HCT116 (cell line): Measurements from ENCODE around the gene YY1. TPM values are rescaled to one million over a fixed set of nuclear protein-coding genes. Genes with fewer than 3 reads are reported as not detected.

Experiments used
- ATAC-seq: fragments of 200-7000 bp; cut with Tn5 transposase; 2 replicates; pipeline ENCODE4 v1.9.1; 2020; ENCODE audit warnings: mild to moderate bottlenecking, moderate library complexity
- BruUV-seq: library from RNA; stranded (reverse); fragments of 400-500 nt; replicated peaks from 2 replicates; lab custom pipeline; 2021; lab: Mats Ljungman, UMichigan
- CTCF ChIA-PET: fragments of 300-600 bp; sonication (Branson Sonifier 250); formaldehyde crosslinking; loops from one replicate; lab custom pipeline; 2021; ENCODE audit warnings: antibody characterized with exemption; lab: Charles Lee
- POLR2A ChIA-PET: fragments of 300-600, 350-600 bp; sonication (Branson Sonifier 250); formaldehyde crosslinking; loops from one replicate; lab custom pipeline; 2021; ENCODE audit warnings: antibody characterized with exemption; lab: Charles Lee
- RAD21 ChIA-PET, 2 experiments: fragments of 300-600 bp; sonication (Branson Sonifier 250); formaldehyde crosslinking; loops; one replicate each; lab custom pipeline; 2023; ENCODE audit warnings: low total read pairs in 2 of 2; ENCODE audit not compliant: uncharacterized antibody in 2 of 2, unreplicated experiment in 2 of 2, low non-redundant PET in 1 of 2; lab: Charles Lee
- DNase-seq: peaks from one replicate; pipeline ENCODE4 v3.0.0-alpha.2; 2010; ENCODE audit warnings: low read depth, low spot score
- H2AFZ ChIP-seq: fragments of 200-600 bp; shearing (Covaris generic), sonication (generic); 2 replicates; pipeline ENCODE4 v1.6.1; 2017; ENCODE audit warnings: low read depth, mixed run types, mixed read lengths, antibody characterized with exemption, low read length; ENCODE audit not compliant: poor library complexity, severe bottlenecking
- H3K27ac ChIP-seq: 2 replicates; pipeline ENCODE4 v1.5.1; 2012; ENCODE audit warnings: low read depth, low read length
- H3K27me3 ChIP-seq: fragments of 200-600 bp; sonication (generic); 2 replicates; pipeline ENCODE4 v1.6.1; 2016; ENCODE audit warnings: mixed run types, low read length, mixed read lengths; ENCODE audit not compliant: insufficient read depth
- H3K36me3 ChIP-seq, 2 experiments: fragments of 200-500 bp in 1 of 2; fragments of 200-600 bp in 1 of 2; sonication (Bioruptor generic) in 1 of 2; sonication (generic) in 1 of 2; 2 replicates each; pipeline versions ENCODE4 v1.5.1 to v1.6.1; 2014 to 2016; ENCODE audit warnings: low read length in 2 of 2, inconsistent platforms in 1 of 2, mixed read lengths in 1 of 2, mixed run types in 1 of 2; ENCODE audit not compliant: insufficient read depth in 2 of 2, control insufficient read depth in 1 of 2
- H3K4me1 ChIP-seq, 2 experiments: fragments of 200-600 bp in 1 of 2; sonication (generic) in 1 of 2; 2 replicates each; pipeline versions ENCODE4 v1.5.1 to v1.6.1; 2012 to 2017; ENCODE audit warnings: low read length in 2 of 2, inconsistent platforms in 1 of 2, mild to moderate bottlenecking in 1 of 2, mixed read lengths in 1 of 2, mixed run types in 1 of 2, moderate library complexity in 1 of 2; ENCODE audit not compliant: insufficient read depth in 2 of 2, control insufficient read depth in 1 of 2
- H3K4me2 ChIP-seq: fragments of 200-600 bp; sonication (generic); 2 replicates; pipeline ENCODE4 v1.6.1; 2017; ENCODE audit warnings: mixed run types, low read length, mixed read lengths
- H3K4me3 ChIP-seq, 2 experiments: fragments of 200-600 bp in 1 of 2; sonication (generic) in 1 of 2; replicated peaks in 1 of 2; 2 replicates each; pipeline ENCODE4 v1.5.1; 2011 to 2016; ENCODE audit warnings: low read length in 2 of 2, control low read depth in 1 of 2, low read depth in 1 of 2, mild to moderate bottlenecking in 1 of 2, mixed read lengths in 1 of 2, mixed run types in 1 of 2
- H3K79me2 ChIP-seq: fragments of 200-600 bp; sonication (generic); 2 replicates; pipeline ENCODE4 v1.6.1; 2017; ENCODE audit warnings: mild to moderate bottlenecking, mixed run types, low read length, moderate library complexity, mixed read lengths; ENCODE audit not compliant: insufficient read depth
- H3K9ac ChIP-seq: fragments of 200-600 bp; sonication (generic); 2 replicates; pipeline ENCODE4 v1.6.1; 2016; ENCODE audit warnings: low read length, mixed read lengths
- H3K9me2 ChIP-seq: fragments of 200-600 bp; sonication (generic), shearing (Covaris generic); 2 replicates; pipeline ENCODE4 v1.6.1; 2017; ENCODE audit warnings: mixed run types, mild to moderate bottlenecking, moderate library complexity; ENCODE audit not compliant: insufficient read depth
- H3K9me3 ChIP-seq, 2 experiments: fragments of 200-500 bp in 1 of 2; fragments of 200-600 bp in 1 of 2; sonication (Bioruptor generic) in 1 of 2; sonication (generic) in 1 of 2; 2 replicates each; pipeline ENCODE4 v1.6.1; 2014 to 2017; ENCODE audit warnings: low read length in 2 of 2, mixed read lengths in 2 of 2, inconsistent platforms in 1 of 2, low read depth in 1 of 2, mild to moderate bottlenecking in 1 of 2, mixed run types in 1 of 2, moderate library complexity in 1 of 2; ENCODE audit not compliant: control insufficient read depth in 1 of 2, insufficient read depth in 1 of 2
- H4K20me1 ChIP-seq: fragments of 200-600 bp; sonication (generic), shearing (Covaris generic); 2 replicates; pipeline ENCODE4 v1.6.1; 2017; ENCODE audit warnings: mixed run types, mild to moderate bottlenecking, moderate library complexity; ENCODE audit not compliant: insufficient read depth
- EZH2phosphoT487 ChIP-seq: fragments of 200-600 bp; IDR thresholded peaks from 2 replicates; pipeline ENCODE4 v1.6.1; 2018; ENCODE audit warnings: antibody characterized with exemption, borderline replicate concordance
- TCF7L2 ChIP-seq: IDR thresholded peaks from 2 replicates; pipeline ENCODE4 v1.7.0; 2011; ENCODE audit warnings: borderline replicate concordance, inconsistent platforms; ENCODE audit not compliant: insufficient read depth, insufficient read length; ENCODE audit errors: extremely low read depth
- intact Hi-C: fragments of 100-400 bp; cut with micrococcal nuclease; formaldehyde crosslinking; loops from 2 replicates; pipeline ENCODE4 v1.10.0; 2022
- total RNA-seq: library from RNA; stranded (reverse); gene quantifications from one replicate; pipeline ENCODE4 v1.2.1, GENCODE V29; 2021; ENCODE audit not compliant: unreplicated experiment
- TF ChIP-seq, protein P1 (sequence below): IDR thresholded peaks from 2 replicates; pipeline ENCODE4 v1.6.1; 2011; ENCODE audit warnings: mild to moderate bottlenecking, low read length, moderate library complexity; ENCODE audit not compliant: insufficient replicate concordance; ENCODE audit errors: extremely low read depth

The YY1 gene
- total RNA-seq, 1 experiment from 2014 or later: 111 TPM

DNA sequence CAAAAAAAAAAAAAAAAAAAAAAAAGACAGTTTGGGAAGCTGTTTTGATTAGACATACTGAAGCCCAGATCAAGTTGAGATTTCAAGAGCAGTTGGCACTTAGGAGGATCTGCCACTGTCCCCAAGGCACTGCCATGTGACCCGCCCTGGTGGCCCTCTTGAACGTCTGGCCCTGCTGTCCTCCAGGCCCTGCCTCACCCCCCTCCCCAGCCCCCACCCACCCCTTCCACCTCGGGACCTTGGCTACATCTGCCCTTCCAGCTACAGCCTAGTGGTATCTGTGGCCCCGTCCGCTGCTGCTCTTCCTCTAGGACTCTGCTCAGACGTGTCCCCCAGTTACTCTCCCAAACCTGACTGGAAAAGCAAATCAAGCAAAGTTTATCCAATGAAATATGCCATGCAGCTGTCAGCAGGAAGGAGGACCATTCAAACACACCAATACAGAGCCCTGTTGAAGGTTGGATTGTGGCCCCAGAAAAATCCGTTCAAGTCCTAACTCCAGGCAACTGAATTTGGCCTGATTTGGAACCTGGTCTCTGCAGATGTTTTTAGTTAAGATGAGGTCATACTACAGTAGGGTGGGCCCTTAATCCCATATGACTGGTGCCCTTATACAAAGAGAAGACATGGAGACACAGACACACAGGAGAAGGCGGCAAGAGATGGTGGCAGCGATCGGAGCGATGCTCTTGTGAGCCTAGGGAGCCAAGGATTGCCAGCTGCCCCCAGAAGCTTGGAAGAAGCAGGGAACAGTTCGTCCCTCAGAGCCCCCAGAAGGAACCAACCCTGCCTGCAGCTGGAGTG lies 49.6 kb downstream of the YY1 start:
- Histone ChIP-seq H3K9me3 (no peaks in the 10 kb centered on the region), H3K36me3 (no peaks in the 10 kb centered on the region; a peak in 1 of 4 replicates), H3K4me3 (no peak overlapping the region), H3K9me2 (no peaks in the 10 kb centered on the region), H3K79me2 (peaks cover 4% of the 10 kb centered on the region; the same call in 1 of the 2 replicates), H3K9ac (no peak overlapping the region), H3K27me3 (no peaks in the 10 kb centered on the region), H3K4me1 (peaks cover 5 to 20% of the 10 kb centered on the region in 2 experiments; a peak in 2 of 4 replicates), H4K20me1 (no peaks in the 10 kb centered on the region), H3K4me2 (no peak overlapping the region), H2AFZ (no peak overlapping the region), H3K27ac (no peak overlapping the region)
- ChIA-PET POLR2A (no interaction called here), RAD21 (no interaction called here), CTCF (no interaction called here)
- TF ChIP-seq EZH2phosphoT487: no peak
- no peak for TF ChIP-seq TCF7L2
- TF ChIP-seq, protein P1, sequence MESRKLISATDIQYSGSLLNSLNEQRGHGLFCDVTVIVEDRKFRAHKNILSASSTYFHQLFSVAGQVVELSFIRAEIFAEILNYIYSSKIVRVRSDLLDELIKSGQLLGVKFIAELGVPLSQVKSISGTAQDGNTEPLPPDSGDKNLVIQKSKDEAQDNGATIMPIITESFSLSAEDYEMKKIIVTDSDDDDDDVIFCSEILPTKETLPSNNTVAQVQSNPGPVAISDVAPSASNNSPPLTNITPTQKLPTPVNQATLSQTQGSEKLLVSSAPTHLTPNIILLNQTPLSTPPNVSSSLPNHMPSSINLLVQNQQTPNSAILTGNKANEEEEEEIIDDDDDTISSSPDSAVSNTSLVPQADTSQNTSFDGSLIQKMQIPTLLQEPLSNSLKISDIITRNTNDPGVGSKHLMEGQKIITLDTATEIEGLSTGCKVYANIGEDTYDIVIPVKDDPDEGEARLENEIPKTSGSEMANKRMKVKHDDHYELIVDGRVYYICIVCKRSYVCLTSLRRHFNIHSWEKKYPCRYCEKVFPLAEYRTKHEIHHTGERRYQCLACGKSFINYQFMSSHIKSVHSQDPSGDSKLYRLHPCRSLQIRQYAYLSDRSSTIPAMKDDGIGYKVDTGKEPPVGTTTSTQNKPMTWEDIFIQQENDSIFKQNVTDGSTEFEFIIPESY: no peak
- ATAC-seq (no peak), DNase-seq (no peak)
- no TSS peak for BruUV-seq
- intact Hi-C loops: loop anchor here (5.0 kb wide), 1 partner anchor 89 kb away; the partner anchor contains the start of gene WDR25
